Activated CD4-positive, CD25-positive, alpha-beta regulatory T cell treated with anti-CD3 and anti-CD28 coated beads, Interleukin-2, amount 50 U/mL, for 24 hours (primary cell): ENCODE measurements around the gene AP1G2.
"Not testable (repeated sequence)": the region's sequence is repeated elsewhere in the genome, so short reads cannot be mapped to it uniquely, and the experiment has no call there.

Source experiments
- ATAC-seq, 2 donors: fragments of 150-1000 bp; cut with Tn5 transposase; one replicate each; pipeline ENCODE4 v1.10.0; 2021; ENCODE audit warnings: mild to moderate bottlenecking in 1 of 2, moderate library complexity in 1 of 2

The AP1G2 gene

GRCh38 chr14:23537351-23538049, 30.1 kb downstream of the AP1G2 start:
- ATAC-seq, result no peak

GRCh38 chr14:23536906-23537305, 30.7 kb downstream of the AP1G2 start:
- not testable (repeated sequence) for ATAC-seq

- no peak for ATAC-seq
These were observed 31.1 kb downstream of the AP1G2 start for GRCh38 chr14:23536494-23536893.

- ATAC-seq, result no peak
These were observed 31.6 kb downstream of the AP1G2 start for GRCh38 chr14:23535943-23536342.

GRCh38 chr14:23533652-23534435, 33.7 kb downstream of the AP1G2 start:
- ATAC-seq, result no peak

GRCh38 chr14:23532658-23533057, 34.9 kb downstream of the AP1G2 start:
- ATAC-seq, result no peak

GRCh38 chr14:23531391-23531790, 36.2 kb downstream of the AP1G2 start:
- ATAC-seq, result no peak

- no peak for ATAC-seq
These were observed 37.1 kb downstream of the AP1G2 start for GRCh38 chr14:23530375-23531055.

- no peak for ATAC-seq
These were observed 38.6 kb downstream of the AP1G2 start for GRCh38 chr14:23529016-23529415.

GRCh38 chr14:23528555-23528954, 39.0 kb downstream of the AP1G2 start:
- ATAC-seq, result no peak

- no peak for ATAC-seq
These were observed 42.0 kb downstream of the AP1G2 start for GRCh38 chr14:23525611-23526010.

- no peak for ATAC-seq
These were observed 42.6 kb downstream of the AP1G2 start for GRCh38 chr14:23524954-23525353.

GRCh38 chr14:23523229-23524016, 44.2 kb downstream of the AP1G2 start:
- ATAC-seq, result no peak

GRCh38 chr14:23522643-23523198, 44.9 kb downstream of the AP1G2 start:
- ATAC-seq, result no peak

GRCh38 chr14:23521785-23522640, 45.6 kb downstream of the AP1G2 start:
- ATAC-seq, result no peak

- ATAC-seq, result no peak
These were observed 46.6 kb downstream of the AP1G2 start for GRCh38 chr14:23520899-23521533.

GRCh38 chr14:23518709-23519108, 48.9 kb downstream of the AP1G2 start:
- no peak for ATAC-seq

- no peak for ATAC-seq
These were observed 49.8 kb downstream of the AP1G2 start for GRCh38 chr14:23517650-23518326.

GRCh38 chr14:23514644-23514957, 53.0 kb downstream of the AP1G2 start:
- no peak for ATAC-seq

- ATAC-seq, result no peak
These were observed 53.6 kb downstream of the AP1G2 start for GRCh38 chr14:23513818-23514643.
